GM23338 (cell line): ENCODE measurements around the gene GLRA1. TPM values are rescaled to one million over a fixed set of nuclear protein-coding genes. Genes with fewer than 3 reads are reported as not detected.

Source experiments
- ATAC-seq: fragments of 200-7000 bp; cut with Tn5 transposase; 3 replicates; pipeline ENCODE4 v1.9.1; 2020
- DNase-seq: peaks from one replicate; pipeline ENCODE4 v3.0.0-alpha.2; 2015; ENCODE audit warnings: low spot score
- H2AFZ ChIP-seq: fragments of 200-600 bp; sonication (generic); 2 replicates; pipeline ENCODE4 v1.8.0; 2016; ENCODE audit warnings: antibody characterized with exemption, mild to moderate bottlenecking, moderate library complexity
- H3F3A ChIP-seq: fragments of 200-600 bp; sonication (generic); replicated peaks from 2 replicates; pipeline ENCODE4 v1.8.0; 2017; ENCODE audit warnings: antibody characterized with exemption, mixed run types, low read depth
- H3K27ac ChIP-seq: fragments of 200-600 bp; sonication (generic); 2 replicates; pipeline ENCODE4 v1.6.1; 2016; ENCODE audit warnings: low read depth
- H3K27me3 ChIP-seq: fragments of 200-600 bp; sonication (generic); 2 replicates; pipeline ENCODE4 v1.8.0; 2016; ENCODE audit warnings: mild to moderate bottlenecking, mixed run types, moderate library complexity; ENCODE audit not compliant: insufficient read depth
- H3K36me3 ChIP-seq: fragments of 200-600 bp; sonication (generic); 2 replicates; pipeline ENCODE4 v1.8.0; 2016; ENCODE audit warnings: mild to moderate bottlenecking; ENCODE audit not compliant: insufficient read depth
- H3K4me1 ChIP-seq: fragments of 200-600 bp; sonication (generic); 2 replicates; pipeline ENCODE4 v1.8.0; 2016; ENCODE audit warnings: mild to moderate bottlenecking, moderate library complexity; ENCODE audit not compliant: insufficient read depth
- H3K4me2 ChIP-seq: fragments of 200-600 bp; sonication (generic); 2 replicates; pipeline ENCODE4 v1.7.1; 2017; ENCODE audit warnings: mixed run types
- H3K4me3 ChIP-seq: fragments of 200-600 bp; sonication (generic); 2 replicates; pipeline ENCODE4 v1.6.1; 2016; ENCODE audit warnings: mixed run types
- H3K79me2 ChIP-seq: fragments of 200-600 bp; sonication (generic); replicated peaks from 2 replicates; pipeline ENCODE4 v1.8.0; 2017; ENCODE audit warnings: mild to moderate bottlenecking; ENCODE audit not compliant: insufficient read depth
- H3K9me2 ChIP-seq: fragments of 200-600 bp; sonication (generic); 2 replicates; pipeline ENCODE4 v1.8.0; 2017; ENCODE audit not compliant: insufficient read depth
- H4K20me1 ChIP-seq: fragments of 200-600 bp; sonication (generic); replicated peaks from 2 replicates; pipeline ENCODE4 v1.8.0; 2017; ENCODE audit warnings: mild to moderate bottlenecking; ENCODE audit not compliant: insufficient read depth
- H3K27ac Mint-ChIP-seq: 2 replicates; pipeline ENCODE4 v1.8.0; 2020; ENCODE audit warnings: inconsistent platforms, mild to moderate bottlenecking, moderate library complexity, mixed read lengths
- H3K27me3 Mint-ChIP-seq: 3 replicates; pipeline ENCODE4 v1.8.0; 2022; ENCODE audit warnings: low read depth, mild to moderate bottlenecking, moderate library complexity, mixed read lengths, inconsistent platforms; ENCODE audit not compliant: insufficient read depth, poor library complexity
- H3K36me3 Mint-ChIP-seq: 3 replicates; pipeline ENCODE4 v1.8.0; 2021; ENCODE audit warnings: low read depth, mild to moderate bottlenecking, inconsistent platforms, moderate library complexity, mixed read lengths
- H3K4me1 Mint-ChIP-seq: 3 replicates; pipeline ENCODE4 v1.8.0; 2020; ENCODE audit warnings: mild to moderate bottlenecking, inconsistent platforms, mixed read lengths
- H3K4me3 Mint-ChIP-seq: 3 replicates; pipeline ENCODE4 v1.8.0; 2021; ENCODE audit warnings: moderate library complexity, mild to moderate bottlenecking, inconsistent platforms, mixed read lengths
- H3K9me3 Mint-ChIP-seq: 3 replicates; pipeline ENCODE4 v1.8.0; 2020; ENCODE audit warnings: moderate library complexity, mild to moderate bottlenecking, inconsistent platforms, mixed read lengths
- CTCF ChIP-seq, 2 experiments: fragments of 200-600 bp in 1 of 2; sonication (generic) in 1 of 2; conservative IDR thresholded peaks; 2 replicates each; pipeline versions ENCODE4 v1.5.1 to v1.6.1; 2016 to 2017; ENCODE audit warnings: antibody characterized with exemption in 2 of 2, low read depth in 2 of 2, mild to moderate bottlenecking in 2 of 2, moderate library complexity in 1 of 2
- EZH2 ChIP-seq: fragments of 200-600 bp; sonication (generic); IDR thresholded peaks from one replicate; pipeline ENCODE4 v1.8.0; 2017; ENCODE audit warnings: antibody characterized with exemption, mild to moderate bottlenecking, low read depth; ENCODE audit not compliant: unreplicated experiment
- EZH2phosphoT487 ChIP-seq: fragments of 200-600 bp; sonication (generic); IDR thresholded peaks from one replicate; pipeline ENCODE4 v1.8.1; 2018; ENCODE audit warnings: antibody characterized with exemption; ENCODE audit not compliant: unreplicated experiment
- NANOG ChIP-seq: IDR thresholded peaks from 2 replicates; pipeline ENCODE4 v1.6.1; 2016; ENCODE audit warnings: antibody characterized with exemption, borderline replicate concordance
- POLR2AphosphoS5 ChIP-seq: IDR thresholded peaks from 2 replicates; pipeline ENCODE4 v1.6.1; 2016; ENCODE audit warnings: antibody characterized with exemption, low read depth
- REST ChIP-seq: IDR thresholded peaks from one replicate; pipeline ENCODE4 v1.6.1; 2018; ENCODE audit warnings: antibody characterized with exemption; ENCODE audit not compliant: unreplicated experiment
- ZNF114 ChIP-seq: fragments of 250-450 bp; sonication (Bioruptor Pico); IDR thresholded peaks from 2 replicates; pipeline ENCODE4 v1.5.0; 2020; ENCODE audit warnings: mild to moderate bottlenecking, moderate library complexity
- ZNF331 ChIP-seq: fragments of 250-450 bp; sonication (Bioruptor Pico); IDR thresholded peaks from 2 replicates; pipeline ENCODE4 v1.5.0; 2020; ENCODE audit warnings: low read depth, mild to moderate bottlenecking, moderate library complexity
- ZNF462 ChIP-seq: fragments of 250-450 bp; sonication (Bioruptor Pico); IDR thresholded peaks from 2 replicates; pipeline ENCODE4 v1.5.0; 2020; ENCODE audit warnings: mild to moderate bottlenecking, moderate library complexity
- polyA plus RNA-seq: library from polyadenylated mRNA; unstranded; fragments of >200 nt; fragmentation: Nextera tagmentation; extraction: Ambion mirVana; gene quantifications from 2 replicates; pipeline ENCODE4 v1.2.1, GENCODE V29; 2016
- total RNA-seq: library from RNA; depleted of rRNA; stranded (reverse); fragments of >200 nt; shearing (Covaris generic); gene quantifications from 2 replicates; pipeline ENCODE4 v1.2.3, GENCODE V29; 2014

Gene GLRA1
- total and polyA plus RNA-seq, 2 experiments from 2014 or later, result not detected

GRCh38 chr5:151799407-151799806 lies 125.2 kb downstream of the GLRA1 start (continued):
- TF ChIP-seq ZNF462 (CRISPR knock-in tag) (no peak), POLR2AphosphoS5 (no peak)

GRCh38 chr5:151798674-151799073 lies 126.0 kb downstream of the GLRA1 start:
- DNase-seq, result no peak
- H3K4me3 ChIP-seq, result no peak overlapping the region
- H2AFZ ChIP-seq, result no peak overlapping the region
- no peaks in the 10 kb centered on the region for H3K9me3 Mint-ChIP-seq
- no peaks in the 10 kb centered on the region for H3K27me3 ChIP-seq
- no peaks in the 10 kb centered on the region for H3K4me1 ChIP-seq
- H3K9me2 ChIP-seq, result no peaks in the 10 kb centered on the region
- no peak for TF ChIP-seq EZH2phosphoT487
- no peak for TF ChIP-seq NANOG
- H3K27me3 Mint-ChIP-seq, result no peaks in the 10 kb centered on the region
- no peaks in the 10 kb centered on the region for H3K4me1 Mint-ChIP-seq
- H3F3A ChIP-seq, result peaks cover 11% of the 10 kb centered on the region; the same call in 1 of the 2 replicates
- peaks cover 100% of the 10 kb centered on the region for H3K79me2 ChIP-seq
- H3K27ac ChIP-seq, result no peak overlapping the region
- H3K36me3 ChIP-seq, result peaks cover 97% of the 10 kb centered on the region
- H3K4me3 Mint-ChIP-seq, result no peak overlapping the region
- no peak overlapping the region for H3K27ac Mint-ChIP-seq
- H3K36me3 Mint-ChIP-seq, result peaks cover 96% of the 10 kb centered on the region
- H3K4me2 ChIP-seq, result no peak overlapping the region
- no peak for ATAC-seq
- peaks cover 70% of the 10 kb centered on the region for H4K20me1 ChIP-seq

- no peaks in the 10 kb centered on the region for H3K9me2 ChIP-seq
- ATAC-seq (no peak), DNase-seq (no peak)
- no peak overlapping the region for H3K27ac Mint-ChIP-seq
- peaks cover 97% of the 10 kb centered on the region for H3K36me3 ChIP-seq
- H3K9me3 Mint-ChIP-seq, result no peaks in the 10 kb centered on the region
- no peak overlapping the region for H3K4me3 ChIP-seq
- H3K79me2 ChIP-seq, result peaks cover 100% of the 10 kb centered on the region
- H3K4me1 Mint-ChIP-seq, result no peaks in the 10 kb centered on the region
- H3K27ac ChIP-seq, result no peak overlapping the region
- no peaks in the 10 kb centered on the region for H3K27me3 Mint-ChIP-seq
- peaks cover 97% of the 10 kb centered on the region for H3K36me3 Mint-ChIP-seq
- H4K20me1 ChIP-seq, result peaks cover 79% of the 10 kb centered on the region
- H3K4me3 Mint-ChIP-seq, result no peak overlapping the region
- H3K27me3 ChIP-seq, result no peaks in the 10 kb centered on the region
- H2AFZ ChIP-seq, result no peak overlapping the region
- no peaks in the 10 kb centered on the region for H3K4me1 ChIP-seq
- H3F3A ChIP-seq, result peaks cover 11% of the 10 kb centered on the region; the same call in 1 of the 2 replicates
- H3K4me2 ChIP-seq, result no peak overlapping the region
- TF ChIP-seq REST, result no peak
- TF ChIP-seq EZH2phosphoT487, result no peak
- no peak for TF ChIP-seq NANOG
- TF ChIP-seq ZNF114 (CRISPR knock-in tag), result no peak
- TF ChIP-seq CTCF (conservative IDR thresholded peaks at IDR 0.05; ENCODE audit: low read depth in 2 of 2), result no peak
- no peak for TF ChIP-seq EZH2
- TF ChIP-seq ZNF331 (CRISPR knock-in tag), result no peak
These were observed 129.2 kb downstream of the GLRA1 start for GRCh38 chr5:151795426-151795825.
